Measurements from ENCODE around the gene TECPR1.

GRCh38 chr7:98212532-98213041 lies 39.4 kb downstream of the TECPR1 start:
- no peak for TF ChIP-seq GABPA (IDR thresholded peaks at IDR 0.05; ENCODE audit: low read depth)
- no peak for TF ChIP-seq CTCF (IDR thresholded peaks at IDR 0.05; ENCODE audit: insufficient read depth, low read length)
- no peak for TF ChIP-seq REST (IDR thresholded peaks at IDR 0.05; ENCODE audit: insufficient replicate concordance, low read depth)
- no peak for TF ChIP-seq POLR2AphosphoS5 (IDR thresholded peaks at IDR 0.05; ENCODE audit: low read depth)
